ENCODE results near the gene BTN2A1.

GRCh38 chr6:26414281-26414680, 43.5 kb upstream of the BTN2A1 start:
- TF ChIP-seq CTCF (IDR thresholded peaks at IDR 0.05; ENCODE audit: low read depth, low read length, poor library complexity, severe bottlenecking): no peak
- TF ChIP-seq EZH2phosphoT487 (IDR thresholded peaks at IDR 0.05; ENCODE audit: borderline replicate concordance, low read length): no peak

Measured in DOHH2 (cell line).